ENCODE results near the gene TUBGCP2. TPM values are rescaled to one million over a fixed set of nuclear protein-coding genes. Genes with fewer than 3 reads are reported as not detected.

Gene TUBGCP2
- total and polyA plus RNA-seq, 9 of the 15 experiments (the other 6 are each of a cell fraction or from before 2014, with no cell fraction given): 4.3 to 56.6 (median 28.4) TPM

DNA sequence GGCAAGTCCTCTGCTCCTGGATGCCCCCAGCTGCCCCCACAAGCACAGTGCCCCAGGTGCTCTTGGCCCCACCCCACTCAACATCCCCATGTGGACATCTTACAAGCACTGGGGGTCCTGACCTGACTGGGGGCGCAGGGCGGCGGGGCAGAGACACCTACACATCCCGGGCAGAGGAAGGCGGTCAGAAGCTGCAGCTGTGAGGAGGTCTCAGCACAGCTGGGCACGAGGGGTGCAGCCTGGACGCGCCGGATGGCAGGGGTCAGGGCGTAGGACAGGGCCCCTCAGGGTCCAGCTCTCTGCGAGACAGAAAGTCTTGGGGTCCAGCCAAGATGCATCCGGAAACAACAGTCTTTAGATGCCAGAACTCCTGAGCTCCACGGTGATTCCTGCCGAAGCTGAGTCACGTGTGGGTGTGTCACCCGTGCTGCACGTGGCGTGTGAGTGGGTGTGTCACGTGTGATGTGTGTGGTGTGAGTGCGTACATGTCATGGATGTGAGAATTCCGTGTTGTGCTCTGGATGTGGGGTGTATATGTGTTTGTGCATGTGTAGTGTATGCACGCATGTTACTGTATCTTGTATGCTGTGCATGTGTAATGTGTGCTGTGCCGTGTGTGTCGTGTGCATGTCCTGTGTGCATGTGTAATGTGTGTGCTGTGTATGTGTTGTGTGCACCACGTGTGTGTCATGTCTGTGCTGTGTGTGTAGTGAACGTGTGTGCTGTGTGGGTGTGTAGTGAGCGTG, 65.9 kb downstream of the TUBGCP2 start (continued):
- TF ChIP-seq RBM39 (optimal IDR thresholded peaks at IDR 0.05; ENCODE audit: low read depth, low read length) (no peak), ZBTB12 (CRISPR knock-in tag; IDR thresholded peaks at IDR 0.05) (no peak), MNT (conservative IDR thresholded peaks at IDR 0.05) (peak; percentile 87 to 93), BACH1 (tag; IDR thresholded peaks at IDR 0.05) (no peak), E2F8 (IDR thresholded peaks at IDR 0.05; ENCODE audit: low read depth, partially characterized antibody) (no peak), NKRF (IDR thresholded peaks at IDR 0.05; ENCODE audit: borderline replicate concordance) (peak; percentile 64; the same call in 1 of the 2 replicates), C11orf30 (IDR thresholded peaks at IDR 0.05; ENCODE audit: low read depth) (no peak), ZBTB8A (IDR thresholded peaks at IDR 0.05; ENCODE audit: partially characterized antibody) (no peak), HBP1 (CRISPR knock-in tag; IDR thresholded peaks at IDR 0.05) (no peak), ZNF695 (CRISPR knock-in tag; IDR thresholded peaks at IDR 0.05) (no peak), ZNF699 (CRISPR knock-in tag; IDR thresholded peaks at IDR 0.05; ENCODE audit: insufficient replicate concordance) (no peak), ZNF644 (tag; IDR thresholded peaks at IDR 0.05; ENCODE audit: low read depth) (no peak)
- TF ChIP-seq, protein P1, sequence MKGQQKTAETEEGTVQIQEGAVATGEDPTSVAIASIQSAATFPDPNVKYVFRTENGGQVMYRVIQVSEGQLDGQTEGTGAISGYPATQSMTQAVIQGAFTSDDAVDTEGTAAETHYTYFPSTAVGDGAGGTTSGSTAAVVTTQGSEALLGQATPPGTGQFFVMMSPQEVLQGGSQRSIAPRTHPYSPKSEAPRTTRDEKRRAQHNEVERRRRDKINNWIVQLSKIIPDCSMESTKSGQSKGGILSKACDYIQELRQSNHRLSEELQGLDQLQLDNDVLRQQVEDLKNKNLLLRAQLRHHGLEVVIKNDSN (CRISPR knock-in tag; IDR thresholded peaks at IDR 0.05): peak; percentile 92
- TF ChIP-seq, protein P2, sequence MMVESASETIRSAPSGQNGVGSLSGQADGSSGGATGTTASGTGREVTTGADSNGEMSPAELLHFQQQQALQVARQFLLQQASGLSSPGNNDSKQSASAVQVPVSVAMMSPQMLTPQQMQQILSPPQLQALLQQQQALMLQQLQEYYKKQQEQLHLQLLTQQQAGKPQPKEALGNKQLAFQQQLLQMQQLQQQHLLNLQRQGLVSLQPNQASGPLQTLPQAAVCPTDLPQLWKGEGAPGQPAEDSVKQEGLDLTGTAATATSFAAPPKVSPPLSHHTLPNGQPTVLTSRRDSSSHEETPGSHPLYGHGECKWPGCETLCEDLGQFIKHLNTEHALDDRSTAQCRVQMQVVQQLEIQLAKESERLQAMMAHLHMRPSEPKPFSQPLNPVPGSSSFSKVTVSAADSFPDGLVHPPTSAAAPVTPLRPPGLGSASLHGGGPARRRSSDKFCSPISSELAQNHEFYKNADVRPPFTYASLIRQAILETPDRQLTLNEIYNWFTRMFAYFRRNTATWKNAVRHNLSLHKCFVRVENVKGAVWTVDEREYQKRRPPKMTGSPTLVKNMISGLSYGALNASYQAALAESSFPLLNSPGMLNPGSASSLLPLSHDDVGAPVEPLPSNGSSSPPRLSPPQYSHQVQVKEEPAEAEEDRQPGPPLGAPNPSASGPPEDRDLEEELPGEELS (CRISPR knock-in tag; IDR thresholded peaks at IDR 0.05; ENCODE audit: borderline replicate concordance): no peak
